Measurements from ENCODE around the gene RORC.

RORC gene

DNA sequence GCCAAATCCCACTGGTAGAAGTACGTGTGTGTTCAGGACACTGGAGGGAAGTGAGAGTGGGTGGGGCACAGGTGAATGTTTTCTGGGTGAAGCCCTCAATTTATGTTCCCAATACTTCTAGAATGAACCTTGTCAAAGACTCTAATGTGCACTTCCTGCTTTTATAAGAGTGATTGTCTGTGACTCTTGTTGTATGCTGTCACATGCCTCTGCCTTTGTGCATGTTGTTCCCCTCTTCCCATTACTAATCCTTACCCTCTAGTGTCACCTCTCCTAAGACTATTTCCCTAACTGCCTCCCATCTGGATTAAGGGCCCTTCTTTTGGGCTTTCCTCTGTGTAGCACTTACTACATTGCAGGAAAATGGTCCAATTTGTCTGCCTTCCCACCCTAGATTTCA lies 23.8 kb downstream of the RORC start:
- TF ChIP-seq SIN3A (IDR thresholded peaks at IDR 0.05; ENCODE audit: borderline replicate concordance, insufficient read depth, low read length) (no peak), POLR2AphosphoS5 (IDR thresholded peaks at IDR 0.05; ENCODE audit: low read depth, low read length) (no peak), FOXP2 (optimal IDR thresholded peaks at IDR 0.05; ENCODE audit: borderline replicate concordance, extremely low read depth, extremely low read length, insufficient read depth) (no peak), TAF1 (IDR thresholded peaks at IDR 0.05; ENCODE audit: borderline replicate concordance, insufficient read depth, low read length) (no peak)
- TF ChIP-seq, protein P1, sequence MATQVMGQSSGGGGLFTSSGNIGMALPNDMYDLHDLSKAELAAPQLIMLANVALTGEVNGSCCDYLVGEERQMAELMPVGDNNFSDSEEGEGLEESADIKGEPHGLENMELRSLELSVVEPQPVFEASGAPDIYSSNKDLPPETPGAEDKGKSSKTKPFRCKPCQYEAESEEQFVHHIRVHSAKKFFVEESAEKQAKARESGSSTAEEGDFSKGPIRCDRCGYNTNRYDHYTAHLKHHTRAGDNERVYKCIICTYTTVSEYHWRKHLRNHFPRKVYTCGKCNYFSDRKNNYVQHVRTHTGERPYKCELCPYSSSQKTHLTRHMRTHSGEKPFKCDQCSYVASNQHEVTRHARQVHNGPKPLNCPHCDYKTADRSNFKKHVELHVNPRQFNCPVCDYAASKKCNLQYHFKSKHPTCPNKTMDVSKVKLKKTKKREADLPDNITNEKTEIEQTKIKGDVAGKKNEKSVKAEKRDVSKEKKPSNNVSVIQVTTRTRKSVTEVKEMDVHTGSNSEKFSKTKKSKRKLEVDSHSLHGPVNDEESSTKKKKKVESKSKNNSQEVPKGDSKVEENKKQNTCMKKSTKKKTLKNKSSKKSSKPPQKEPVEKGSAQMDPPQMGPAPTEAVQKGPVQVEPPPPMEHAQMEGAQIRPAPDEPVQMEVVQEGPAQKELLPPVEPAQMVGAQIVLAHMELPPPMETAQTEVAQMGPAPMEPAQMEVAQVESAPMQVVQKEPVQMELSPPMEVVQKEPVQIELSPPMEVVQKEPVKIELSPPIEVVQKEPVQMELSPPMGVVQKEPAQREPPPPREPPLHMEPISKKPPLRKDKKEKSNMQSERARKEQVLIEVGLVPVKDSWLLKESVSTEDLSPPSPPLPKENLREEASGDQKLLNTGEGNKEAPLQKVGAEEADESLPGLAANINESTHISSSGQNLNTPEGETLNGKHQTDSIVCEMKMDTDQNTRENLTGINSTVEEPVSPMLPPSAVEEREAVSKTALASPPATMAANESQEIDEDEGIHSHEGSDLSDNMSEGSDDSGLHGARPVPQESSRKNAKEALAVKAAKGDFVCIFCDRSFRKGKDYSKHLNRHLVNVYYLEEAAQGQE (IDR thresholded peaks at IDR 0.05; ENCODE audit: insufficient read depth in 1 of 2, low read depth in 2 of 2, low read length in 2 of 2), result no peak

DNA sequence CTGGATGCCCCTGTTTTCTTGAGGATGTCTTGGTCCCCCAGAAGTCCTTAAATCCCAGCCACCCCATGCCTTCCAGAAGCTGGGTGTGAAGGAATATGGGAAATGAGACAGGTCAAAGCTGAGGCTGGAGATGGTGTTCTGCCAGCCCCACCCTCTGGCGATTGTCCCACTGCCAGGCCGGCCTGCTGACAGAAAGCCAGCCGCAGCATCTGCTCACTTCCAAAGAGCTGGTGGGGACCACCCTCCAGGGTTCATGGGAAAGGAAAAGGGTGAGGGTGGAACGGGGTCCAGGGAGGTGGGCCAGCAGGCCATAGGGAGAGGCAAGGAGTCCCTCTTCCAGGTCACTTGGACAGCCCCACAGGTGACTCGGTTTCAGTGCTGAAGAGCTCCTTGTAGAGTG lies 24.5 kb downstream of the RORC start:
- TF ChIP-seq FOXP2 (optimal IDR thresholded peaks at IDR 0.05; ENCODE audit: borderline replicate concordance, extremely low read depth, extremely low read length, insufficient read depth) (no peak), POLR2AphosphoS5 (IDR thresholded peaks at IDR 0.05; ENCODE audit: low read depth, low read length) (no peak)

DNA sequence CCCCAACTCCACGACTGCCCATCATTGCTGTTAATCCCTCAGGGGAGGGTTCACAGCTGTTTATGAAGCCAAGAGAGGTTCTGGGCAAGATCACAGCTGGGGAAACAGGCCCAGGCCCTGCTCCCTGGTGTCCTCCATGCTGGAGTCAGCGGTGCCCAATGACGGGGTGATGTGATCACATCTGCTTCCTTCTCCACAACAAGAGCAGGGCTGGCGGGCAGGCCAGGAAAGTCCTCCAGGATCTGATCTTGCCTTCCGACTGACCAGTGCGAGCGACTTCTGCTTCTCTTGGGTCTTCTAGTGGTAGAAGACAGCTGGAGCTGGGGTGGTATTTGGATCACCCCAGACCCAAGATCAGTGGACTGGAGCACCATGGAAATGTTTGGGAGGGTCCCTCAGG lies 25.4 kb downstream of the RORC start:
- TF ChIP-seq POLR2AphosphoS5 (IDR thresholded peaks at IDR 0.05; ENCODE audit: low read depth, low read length) (no peak), FOXP2 (optimal IDR thresholded peaks at IDR 0.05; ENCODE audit: borderline replicate concordance, extremely low read depth, extremely low read length, insufficient read depth) (no peak), TAF1 (IDR thresholded peaks at IDR 0.05; ENCODE audit: borderline replicate concordance, insufficient read depth, low read length) (no peak)

DNA sequence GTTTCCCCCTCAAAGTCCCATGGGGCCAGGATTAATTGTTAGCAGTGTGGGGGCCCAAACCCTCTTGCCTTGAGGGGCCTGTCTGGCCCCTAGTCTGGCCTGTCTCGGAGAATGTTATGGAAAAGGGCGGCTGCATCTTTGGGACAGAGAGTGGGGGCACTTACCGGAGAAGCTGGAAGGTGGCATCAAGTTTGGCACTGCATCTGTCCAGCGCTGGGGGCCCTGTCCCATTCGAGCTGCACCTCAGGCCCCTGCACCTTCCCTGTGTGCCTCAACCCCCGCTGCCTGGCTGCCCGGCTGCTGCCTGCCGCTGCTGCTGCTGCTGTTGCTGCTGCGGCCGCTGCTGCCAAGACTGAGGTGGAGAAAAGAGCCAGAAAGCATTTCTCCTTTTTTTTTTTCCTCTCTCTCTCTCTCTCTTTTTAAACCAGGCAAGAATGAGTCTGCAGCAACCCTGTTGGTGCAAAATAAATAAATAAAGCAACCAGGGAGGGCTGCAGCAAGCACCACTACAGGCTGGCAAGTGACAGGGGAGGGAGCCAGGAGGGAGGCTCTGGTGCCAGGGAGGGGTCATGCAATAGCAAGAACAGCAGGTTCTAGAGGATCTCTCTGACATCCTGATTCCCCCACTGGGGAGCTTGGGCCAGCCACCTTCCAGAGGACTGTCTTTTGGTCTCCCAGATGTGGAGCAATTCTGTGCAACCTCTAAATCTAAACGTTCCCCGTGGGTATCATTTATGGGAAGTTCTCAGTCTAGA lies 26.4 kb downstream of the RORC start, which contains the start of gene LINGO4:
LINGO4 (minus strand) TSS at position 354 of the 755 bp plus-strand sequence. CDS start 2,715 bp downstream, outside the sequence.
- TF ChIP-seq POLR2AphosphoS5 (IDR thresholded peaks at IDR 0.05; ENCODE audit: low read depth, low read length) (no peak), TAF1 (IDR thresholded peaks at IDR 0.05; ENCODE audit: borderline replicate concordance, insufficient read depth, low read length) (no peak), SIN3A (IDR thresholded peaks at IDR 0.05; ENCODE audit: borderline replicate concordance, insufficient read depth, low read length) (no peak), FOXP2 (optimal IDR thresholded peaks at IDR 0.05; ENCODE audit: borderline replicate concordance, extremely low read depth, extremely low read length, insufficient read depth) (no peak)
- TF ChIP-seq, protein P1 (IDR thresholded peaks at IDR 0.05; ENCODE audit: insufficient read depth in 1 of 2, low read depth in 2 of 2, low read length in 2 of 2), result no peak

DNA sequence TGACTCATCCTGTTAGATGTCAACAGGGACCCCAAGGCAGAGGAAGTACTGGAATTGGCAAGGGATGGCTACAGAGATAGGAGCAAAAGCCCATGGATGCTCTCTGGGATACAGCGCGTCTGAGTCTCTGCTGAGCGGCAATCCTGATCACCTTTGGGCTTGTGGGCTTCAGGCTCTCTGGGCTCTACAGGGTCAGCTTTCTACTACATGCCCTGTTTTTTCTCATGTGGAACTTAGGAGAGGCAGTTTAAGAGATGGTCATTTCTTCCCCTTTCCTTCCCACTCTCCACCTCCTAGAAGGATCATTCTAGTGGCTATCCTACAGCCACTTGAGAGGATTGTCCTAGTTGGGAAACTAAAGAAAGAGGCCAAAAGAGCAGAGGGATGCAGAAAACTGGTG lies 27.7 kb downstream of the RORC start:
- TF ChIP-seq TAF1 (IDR thresholded peaks at IDR 0.05; ENCODE audit: borderline replicate concordance, insufficient read depth, low read length) (no peak), SIN3A (IDR thresholded peaks at IDR 0.05; ENCODE audit: borderline replicate concordance, insufficient read depth, low read length) (no peak), FOXP2 (optimal IDR thresholded peaks at IDR 0.05; ENCODE audit: borderline replicate concordance, extremely low read depth, extremely low read length, insufficient read depth) (no peak)
- TF ChIP-seq, protein P1 (IDR thresholded peaks at IDR 0.05; ENCODE audit: insufficient read depth in 1 of 2, low read depth in 2 of 2, low read length in 2 of 2), result no peak

DNA sequence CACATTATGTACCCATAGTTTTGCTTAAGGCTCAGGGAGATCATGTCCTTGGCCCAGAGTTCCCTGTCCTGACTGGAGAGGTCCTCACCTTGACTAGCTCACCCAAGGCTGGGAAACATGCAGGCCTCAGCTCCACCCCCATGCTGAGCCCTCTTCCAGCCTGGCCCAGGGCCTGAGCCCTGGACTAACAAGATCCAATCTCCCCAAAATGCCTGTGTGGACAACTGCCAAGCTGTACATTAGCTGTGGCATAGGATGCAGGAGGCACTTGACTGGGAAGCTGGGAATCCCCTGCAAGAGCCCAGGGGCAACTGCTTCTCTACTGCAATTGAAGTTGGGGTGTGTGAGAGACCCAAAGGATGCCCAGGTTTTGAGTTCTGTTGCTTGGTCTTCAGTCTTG lies 28.4 kb downstream of the RORC start:
- TF ChIP-seq, protein P1 (IDR thresholded peaks at IDR 0.05; ENCODE audit: insufficient read depth in 1 of 2, low read depth in 2 of 2, low read length in 2 of 2), result no peak
- TF ChIP-seq TAF1 (IDR thresholded peaks at IDR 0.05; ENCODE audit: borderline replicate concordance, insufficient read depth, low read length), result no peak
- TF ChIP-seq POLR2AphosphoS5 (IDR thresholded peaks at IDR 0.05; ENCODE audit: low read depth, low read length), result no peak
- TF ChIP-seq SIN3A (IDR thresholded peaks at IDR 0.05; ENCODE audit: borderline replicate concordance, insufficient read depth, low read length), result no peak
- TF ChIP-seq FOXP2 (optimal IDR thresholded peaks at IDR 0.05; ENCODE audit: borderline replicate concordance, extremely low read depth, extremely low read length, insufficient read depth), result no peak

Data from PFSK-1 (cell line).